NCI-H1092 (cell line): ENCODE measurements around the gene PLCB1.
"Not testable (repeated sequence)": the region's sequence is repeated elsewhere in the genome, so short reads cannot be mapped to it uniquely, and the experiment has no call there.

Source experiments
- DNase-seq: peaks from one replicate; lab custom pipeline; 2025; lab: John Stamatoyannopoulos, UW

The PLCB1 gene

GRCh38 chr20:8837396-8837795 lies 705.3 kb downstream of the PLCB1 start:
- no peak for DNase-seq

GRCh38 chr20:8842525-8842924 lies 710.5 kb downstream of the PLCB1 start:
- no peak for DNase-seq

GRCh38 chr20:8844179-8844578 lies 712.1 kb downstream of the PLCB1 start:
- DNase-seq: no peak

- DNase-seq: no peak
Observed at GRCh38 chr20:8849990-8850389, 717.9 kb downstream of the PLCB1 start.

- DNase-seq: no peak
Observed at GRCh38 chr20:8851446-8851845, 719.4 kb downstream of the PLCB1 start.

- not testable (repeated sequence) for DNase-seq
Observed at GRCh38 chr20:8851919-8852318, 719.9 kb downstream of the PLCB1 start.

GRCh38 chr20:8853211-8853610 lies 721.1 kb downstream of the PLCB1 start:
- DNase-seq: not testable (repeated sequence)

GRCh38 chr20:8853805-8854338 lies 721.8 kb downstream of the PLCB1 start:
- DNase-seq: peak; percentile 31

- DNase-seq: no peak
Observed at GRCh38 chr20:8854571-8854970, 722.5 kb downstream of the PLCB1 start.

GRCh38 chr20:8855315-8855714 lies 723.2 kb downstream of the PLCB1 start:
- DNase-seq: no peak

GRCh38 chr20:8856668-8857067 lies 724.6 kb downstream of the PLCB1 start:
- DNase-seq: no peak

- DNase-seq: no peak
Observed at GRCh38 chr20:8858181-8858787, 726.2 kb downstream of the PLCB1 start.

- DNase-seq: no peak
Observed at GRCh38 chr20:8860011-8860495, 728.0 kb downstream of the PLCB1 start.

GRCh38 chr20:8862092-8862491 lies 730.0 kb downstream of the PLCB1 start:
- DNase-seq: no peak

- no peak for DNase-seq
Observed at GRCh38 chr20:8865636-8866035, 733.6 kb downstream of the PLCB1 start.

- DNase-seq: no peak
Observed at GRCh38 chr20:8867038-8867740, 735.1 kb downstream of the PLCB1 start.

GRCh38 chr20:8870652-8871051 lies 738.6 kb downstream of the PLCB1 start:
- no peak for DNase-seq

- DNase-seq: no peak
Observed at GRCh38 chr20:8874437-8874836, 742.4 kb downstream of the PLCB1 start.

- DNase-seq: no peak
Observed at GRCh38 chr20:8875586-8875985, 743.5 kb downstream of the PLCB1 start.

- DNase-seq: no peak
Observed at GRCh38 chr20:8876366-8876765, 744.3 kb downstream of the PLCB1 start.

- DNase-seq: no peak
Observed at GRCh38 chr20:8877294-8877693, 745.2 kb downstream of the PLCB1 start.

GRCh38 chr20:8879669-8880068 lies 747.6 kb downstream of the PLCB1 start:
- DNase-seq: no peak

GRCh38 chr20:8880085-8880853 lies 748.2 kb downstream of the PLCB1 start:
- no peak for DNase-seq
